Subcutaneous adipose tissue (tissue), 4 donors: ENCODE data around the gene ITGB8. TPM values are rescaled to one million over a fixed set of nuclear protein-coding genes. Genes with fewer than 3 reads are reported as not detected.

Experiments
- total RNA-seq, 4 donors: library from RNA; depleted of rRNA; stranded (reverse); fragments of >200 nt; gene quantifications; one replicate each; pipeline ENCODE4 v1.1.0, GENCODE V29; 2016
- TF ChIP-seq, protein P1 (sequence below): fragments of 450-650 bp; IDR thresholded peaks from one replicate; pipeline ENCODE4 v1.5.1; 2016; ENCODE audit warnings: low read depth, mild to moderate bottlenecking, control low read depth, antibody characterized with exemption, moderate library complexity

The ITGB8 gene
- total RNA-seq, 4 donors from 2014 or later: 0.57 to 7.5 (median 4.1) TPM

- TF ChIP-seq, protein P1, sequence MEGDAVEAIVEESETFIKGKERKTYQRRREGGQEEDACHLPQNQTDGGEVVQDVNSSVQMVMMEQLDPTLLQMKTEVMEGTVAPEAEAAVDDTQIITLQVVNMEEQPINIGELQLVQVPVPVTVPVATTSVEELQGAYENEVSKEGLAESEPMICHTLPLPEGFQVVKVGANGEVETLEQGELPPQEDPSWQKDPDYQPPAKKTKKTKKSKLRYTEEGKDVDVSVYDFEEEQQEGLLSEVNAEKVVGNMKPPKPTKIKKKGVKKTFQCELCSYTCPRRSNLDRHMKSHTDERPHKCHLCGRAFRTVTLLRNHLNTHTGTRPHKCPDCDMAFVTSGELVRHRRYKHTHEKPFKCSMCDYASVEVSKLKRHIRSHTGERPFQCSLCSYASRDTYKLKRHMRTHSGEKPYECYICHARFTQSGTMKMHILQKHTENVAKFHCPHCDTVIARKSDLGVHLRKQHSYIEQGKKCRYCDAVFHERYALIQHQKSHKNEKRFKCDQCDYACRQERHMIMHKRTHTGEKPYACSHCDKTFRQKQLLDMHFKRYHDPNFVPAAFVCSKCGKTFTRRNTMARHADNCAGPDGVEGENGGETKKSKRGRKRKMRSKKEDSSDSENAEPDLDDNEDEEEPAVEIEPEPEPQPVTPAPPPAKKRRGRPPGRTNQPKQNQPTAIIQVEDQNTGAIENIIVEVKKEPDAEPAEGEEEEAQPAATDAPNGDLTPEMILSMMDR: no peak
Observed at GRCh38 chr7:20301311-20301939, 29.3 kb upstream of the ITGB8 start.

- TF ChIP-seq, protein P1: no peak
Observed at GRCh38 chr7:20302891-20303290, 27.8 kb upstream of the ITGB8 start.

DNA sequence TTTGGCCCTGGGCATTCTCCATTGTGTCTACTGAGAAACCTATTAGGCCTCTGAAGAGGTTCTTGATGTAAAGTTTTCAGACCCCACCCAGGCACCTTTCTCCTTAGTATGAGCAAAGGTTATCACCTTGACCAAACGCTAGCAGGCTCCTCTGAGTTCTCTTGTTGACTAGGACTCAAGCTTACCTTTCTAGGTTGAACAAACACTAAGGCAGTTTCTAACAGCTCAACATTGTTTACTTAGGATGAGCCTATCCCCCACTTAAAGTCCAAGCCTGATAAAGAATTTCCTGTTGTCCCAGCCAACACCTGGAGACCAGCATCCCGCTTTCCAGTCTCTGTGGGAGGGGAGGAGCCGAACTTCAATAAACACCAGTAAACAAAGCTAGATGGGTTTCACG, 26.3 kb upstream of the ITGB8 start:
- TF ChIP-seq, protein P1: no peak

- TF ChIP-seq, protein P1: no peak
Observed at GRCh38 chr7:20305726-20306125, 25.0 kb upstream of the ITGB8 start.

DNA sequence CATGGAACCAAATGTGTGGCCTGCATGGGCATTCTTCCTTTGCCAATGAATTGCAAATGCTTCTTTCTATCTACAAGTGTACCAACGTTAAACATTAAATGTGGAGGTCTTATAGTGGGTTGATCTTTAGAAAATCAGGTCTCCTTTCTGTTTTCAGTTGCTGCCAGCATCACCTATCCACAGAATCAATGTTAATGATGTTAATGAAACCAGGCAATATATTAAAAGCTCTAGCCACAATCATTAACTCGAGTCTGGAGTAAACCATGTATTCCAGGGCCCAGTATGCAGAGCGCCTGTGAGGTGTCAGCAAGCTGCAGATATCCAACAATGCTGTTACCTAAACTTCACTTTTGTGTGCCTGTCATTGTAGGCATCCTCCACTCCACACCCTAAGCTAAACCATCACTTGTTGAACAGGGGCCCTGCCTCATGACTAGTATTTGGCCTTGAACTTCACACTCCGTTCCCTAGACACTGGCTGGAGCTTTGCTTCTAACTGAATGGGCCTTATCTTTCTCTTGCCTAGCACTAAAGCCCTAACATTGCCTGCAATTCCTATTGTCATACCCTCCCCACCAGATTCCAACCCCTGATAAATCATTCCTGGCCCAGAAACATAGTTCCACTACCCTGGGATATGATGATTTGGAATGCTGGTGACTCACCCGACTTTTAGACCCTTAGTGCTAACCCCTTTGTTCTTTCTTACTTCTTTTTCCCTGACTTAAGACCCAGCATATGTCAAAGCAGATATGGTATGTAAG, 24.3 kb upstream of the ITGB8 start:
- TF ChIP-seq, protein P1: no peak

DNA sequence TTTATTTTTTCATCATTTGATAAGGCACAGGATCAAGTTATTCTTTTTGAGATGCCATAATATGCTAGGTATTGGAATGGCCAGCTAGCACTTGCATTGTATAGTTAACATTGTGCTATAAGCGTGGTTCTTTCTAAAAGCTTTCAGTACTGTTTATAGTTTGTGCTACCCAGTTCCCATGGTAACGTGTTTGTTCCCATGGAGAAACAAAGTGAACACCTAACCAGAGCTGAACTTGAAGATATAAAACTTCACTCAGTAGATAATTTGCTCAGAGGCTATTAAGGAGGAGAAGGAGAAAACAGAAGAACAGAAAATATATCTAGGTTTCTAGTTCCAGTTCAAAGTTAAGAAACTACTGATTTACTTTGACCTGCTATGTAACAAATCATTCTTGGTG, 23.6 kb upstream of the ITGB8 start:
- TF ChIP-seq, protein P1: no peak

DNA sequence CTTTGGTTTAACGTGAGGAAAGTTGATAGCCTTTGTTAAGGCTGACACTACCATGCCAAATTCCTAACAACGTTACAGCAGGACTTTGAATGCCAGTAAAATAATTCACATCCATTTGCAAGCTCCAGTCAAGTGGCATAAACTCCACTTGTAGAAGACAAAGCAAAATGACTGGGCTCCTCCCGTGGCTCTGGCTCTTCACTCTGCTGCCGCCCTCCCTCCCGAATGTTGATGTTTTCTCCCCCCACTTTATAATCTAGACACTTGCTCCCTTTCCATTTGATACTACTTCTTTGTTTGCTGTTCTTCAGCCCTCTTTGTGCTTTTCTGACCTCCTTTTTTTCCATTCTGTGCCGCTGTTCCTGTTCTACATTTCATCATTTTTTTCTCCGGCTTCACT, 22.8 kb upstream of the ITGB8 start:
- TF ChIP-seq, protein P1: no peak
